Activated T-helper 1 cell treated with anti-CD3 and anti-CD28 coated beads, Interleukin-12 subunit alpha, Interleukin-12 subunit beta, Interleukin-2, Interleukin-4 antibody, amounts not matched to agents 30 ng/mL and 10 ng/mL and 1 ng/mL, durations not matched to agents 14 hours and 24 hours and 36 hours (primary cell): ENCODE measurements around the gene MUC5AC. TPM values are rescaled to one million over a fixed set of nuclear protein-coding genes. Genes with fewer than 3 reads are reported as not detected.
"Not testable (repeated sequence)": the region's sequence is repeated elsewhere in the genome, so short reads cannot be mapped to it uniquely, and the experiment has no call there.

ENCODE experiments used
- DNase-seq: peaks from one replicate; pipeline ENCODE4 v3.0.0; 2021; ENCODE audit warnings: low spot score
- H3K27ac Mint-ChIP-seq: one replicate; pipeline ENCODE4 v1.8.0; 2021; ENCODE audit warnings: mild to moderate bottlenecking, mixed read lengths
- H3K27me3 Mint-ChIP-seq: one replicate; pipeline ENCODE4 v1.8.0; 2022; ENCODE audit warnings: mild to moderate bottlenecking, moderate library complexity, mixed read lengths; ENCODE audit not compliant: insufficient read depth
- H3K36me3 Mint-ChIP-seq: one replicate; pipeline ENCODE4 v1.8.0; 2021; ENCODE audit warnings: low read depth, mixed read lengths
- H3K4me1 Mint-ChIP-seq: one replicate; pipeline ENCODE4 v1.8.0; 2021; ENCODE audit warnings: low read depth, mixed read lengths
- H3K4me3 Mint-ChIP-seq: one replicate; pipeline ENCODE4 v1.8.0; 2021; ENCODE audit warnings: mild to moderate bottlenecking, moderate library complexity, mixed read lengths
- H3K9me3 Mint-ChIP-seq: one replicate; pipeline ENCODE4 v1.8.0; 2021; ENCODE audit warnings: mixed read lengths
- intact Hi-C: fragments of 100-400 bp; cut with micrococcal nuclease; formaldehyde crosslinking; loops from one replicate; pipeline ENCODE4 v1.15.1; 2024
- total RNA-seq: library from RNA; stranded (reverse); gene quantifications from 2 replicates; pipeline ENCODE4 v1.2.3, GENCODE V29; 2022

The MUC5AC gene
- total RNA-seq, 1 donor from 2014 or later = not detected

- H3K4me1 Mint-ChIP-seq, H3K36me3 Mint-ChIP-seq, intact Hi-C loops, H3K9me3 Mint-ChIP-seq, H3K27ac Mint-ChIP-seq, H3K27me3 Mint-ChIP-seq, H3K4me3 Mint-ChIP-seq, DNase-seq: not testable (repeated sequence)
Measured at GRCh38 chr11:1188451-1189130, 30.8 kb downstream of the MUC5AC start.

DNA sequence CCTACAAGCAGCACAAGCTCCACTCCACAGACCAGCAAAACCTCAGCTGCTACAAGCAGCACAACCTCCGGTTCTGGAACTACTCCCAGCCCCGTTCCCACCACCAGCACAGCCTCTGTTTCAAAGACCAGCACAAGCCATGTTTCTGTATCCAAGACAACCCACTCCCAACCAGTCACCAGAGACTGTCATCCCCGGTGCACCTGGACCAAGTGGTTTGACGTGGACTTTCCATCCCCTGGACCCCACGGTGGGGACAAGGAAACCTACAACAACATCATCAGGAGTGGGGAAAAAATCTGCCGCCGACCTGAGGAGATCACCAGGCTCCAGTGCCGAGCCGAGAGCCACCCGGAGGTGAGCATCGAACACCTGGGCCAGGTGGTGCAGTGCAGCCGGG, 32.1 kb downstream of the MUC5AC start:
- H3K36me3 Mint-ChIP-seq, H3K9me3 Mint-ChIP-seq, H3K4me3 Mint-ChIP-seq, intact Hi-C loops, H3K27ac Mint-ChIP-seq, H3K27me3 Mint-ChIP-seq, H3K4me1 Mint-ChIP-seq, DNase-seq: not testable (repeated sequence)

DNA sequence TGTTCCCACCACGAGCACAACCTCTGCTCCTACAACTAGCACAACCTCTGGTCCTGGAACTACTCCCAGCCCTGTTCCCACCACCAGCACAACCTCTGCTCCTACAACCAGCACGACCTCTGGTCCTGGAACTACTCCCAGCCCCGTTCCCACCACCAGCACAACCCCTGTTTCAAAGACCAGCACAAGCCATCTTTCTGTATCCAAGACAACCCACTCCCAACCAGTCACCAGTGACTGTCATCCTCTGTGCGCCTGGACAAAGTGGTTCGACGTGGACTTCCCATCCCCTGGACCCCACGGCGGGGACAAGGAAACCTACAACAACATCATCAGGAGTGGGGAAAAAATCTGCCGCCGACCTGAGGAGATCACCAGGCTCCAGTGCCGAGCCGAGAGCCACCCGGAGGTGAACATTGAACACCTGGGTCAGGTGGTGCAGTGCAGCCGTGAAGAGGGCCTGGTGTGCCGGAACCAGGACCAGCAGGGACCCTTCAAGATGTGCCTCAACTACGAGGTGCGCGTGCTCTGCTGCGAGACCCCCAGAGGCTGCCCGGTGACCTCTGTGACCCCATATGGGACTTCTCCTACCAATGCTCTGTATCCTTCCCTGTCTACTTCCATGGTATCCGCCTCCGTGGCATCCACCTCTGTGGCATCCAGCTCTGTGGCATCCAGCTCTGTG, 34.2 kb downstream of the MUC5AC start:
- H3K27me3 Mint-ChIP-seq, H3K4me3 Mint-ChIP-seq, H3K27ac Mint-ChIP-seq, H3K36me3 Mint-ChIP-seq, DNase-seq, H3K9me3 Mint-ChIP-seq, intact Hi-C loops, H3K4me1 Mint-ChIP-seq: not testable (repeated sequence)

DNA sequence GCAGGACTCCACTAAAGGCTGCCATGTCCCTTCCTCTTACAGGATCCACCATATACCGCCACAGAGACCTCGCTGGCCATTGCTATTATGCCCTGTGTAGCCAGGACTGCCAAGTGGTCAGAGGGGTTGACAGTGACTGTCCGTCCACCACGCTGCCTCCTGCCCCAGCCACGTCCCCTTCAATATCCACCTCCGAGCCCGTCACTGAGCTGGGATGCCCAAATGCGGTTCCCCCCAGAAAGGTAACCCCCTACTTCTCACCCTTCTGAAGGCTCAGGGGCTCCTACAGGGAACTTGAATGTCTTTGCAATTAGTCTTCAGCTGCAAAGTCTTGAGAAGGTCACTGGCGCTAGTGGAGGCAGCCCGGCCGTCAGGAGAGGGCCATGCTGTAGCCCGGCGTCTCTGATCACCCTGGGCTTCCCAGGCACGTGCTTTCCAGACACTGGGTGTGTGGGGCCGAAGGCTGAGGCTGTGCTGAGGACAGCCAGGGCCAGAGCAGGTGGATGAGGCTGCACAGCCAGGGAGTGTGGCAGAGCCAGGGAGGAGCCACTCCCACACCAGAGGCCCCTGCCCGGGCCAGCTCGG, 35.1 kb downstream of the MUC5AC start:
- no peak for DNase-seq
- Mint-ChIP-seq H3K36me3 (no peaks in the 10 kb centered on the region), H3K9me3 (no peaks in the 10 kb centered on the region), H3K27me3 (no peaks in the 10 kb centered on the region), H3K27ac (no peak overlapping the region), H3K4me3 (no peak overlapping the region), H3K4me1 (no peaks in the 10 kb centered on the region)
- intact Hi-C loops = no loop called here

- intact Hi-C loops = no loop called here
- no peak for DNase-seq
- Mint-ChIP-seq H3K9me3 (no peaks in the 10 kb centered on the region), H3K4me1 (no peaks in the 10 kb centered on the region), H3K4me3 (no peak overlapping the region), H3K27ac (no peak overlapping the region), H3K27me3 (no peaks in the 10 kb centered on the region), H3K36me3 (no peaks in the 10 kb centered on the region)
Measured at GRCh38 chr11:1193326-1194230, 35.8 kb downstream of the MUC5AC start.

- no peak for DNase-seq
- no peaks in the 10 kb centered on the region for H3K9me3 Mint-ChIP-seq
- H3K27me3 Mint-ChIP-seq = no peaks in the 10 kb centered on the region
- H3K4me1 Mint-ChIP-seq = no peaks in the 10 kb centered on the region
- no peak overlapping the region for H3K4me3 Mint-ChIP-seq
- H3K27ac Mint-ChIP-seq = no peak overlapping the region
- no peaks in the 10 kb centered on the region for H3K36me3 Mint-ChIP-seq
- intact Hi-C loops = no loop called here
Measured at GRCh38 chr11:1194231-1194976, 36.7 kb downstream of the MUC5AC start.

DNA sequence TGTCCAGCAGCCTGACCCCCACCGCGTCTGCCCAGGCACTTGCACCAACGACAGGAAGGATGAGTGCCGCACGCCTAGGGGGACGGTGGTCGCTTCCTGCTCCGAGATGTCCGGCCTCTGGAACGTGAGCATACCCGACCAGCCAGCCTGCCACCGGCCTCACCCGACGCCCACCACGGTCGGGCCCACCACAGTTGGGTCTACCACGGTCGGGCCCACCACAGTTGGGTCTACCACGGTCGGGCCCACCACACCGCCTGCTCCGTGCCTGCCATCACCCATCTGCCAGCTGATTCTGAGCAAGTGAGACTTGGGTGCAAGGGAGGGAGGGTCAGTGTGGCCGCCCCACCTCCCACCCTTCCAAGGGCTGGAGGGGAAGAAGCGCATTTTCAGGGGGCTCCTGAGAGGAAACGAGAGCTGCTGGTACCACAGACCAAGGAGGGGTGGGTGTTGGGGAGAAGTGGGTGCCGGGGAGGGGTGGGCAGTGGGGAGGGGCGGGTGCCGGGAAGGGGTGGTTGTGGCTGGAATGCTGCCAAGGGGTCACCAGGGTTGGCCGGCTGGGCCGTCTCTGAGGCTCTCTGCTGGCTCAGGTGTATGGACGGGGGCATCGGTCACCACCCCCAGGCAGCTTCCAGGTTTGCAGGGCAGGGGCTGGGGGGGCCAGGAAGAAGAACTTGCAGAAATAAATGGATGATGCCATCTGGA, 37.4 kb downstream of the MUC5AC start:
- Mint-ChIP-seq H3K4me1 (no peaks in the 10 kb centered on the region), H3K9me3 (no peaks in the 10 kb centered on the region), H3K4me3 (no peak overlapping the region), H3K27me3 (no peaks in the 10 kb centered on the region), H3K36me3 (no peaks in the 10 kb centered on the region), H3K27ac (no peak overlapping the region)
- intact Hi-C loops = no loop called here
- DNase-seq = no peak

GRCh38 chr11:1195682-1196515, 38.1 kb downstream of the MUC5AC start:
- H3K27me3 Mint-ChIP-seq = no peaks in the 10 kb centered on the region
- H3K4me3 Mint-ChIP-seq = no peak overlapping the region
- no peaks in the 10 kb centered on the region for H3K9me3 Mint-ChIP-seq
- no peak for DNase-seq
- no peak overlapping the region for H3K27ac Mint-ChIP-seq
- no peaks in the 10 kb centered on the region for H3K36me3 Mint-ChIP-seq
- intact Hi-C loops = no loop called here
- H3K4me1 Mint-ChIP-seq = no peaks in the 10 kb centered on the region

DNA sequence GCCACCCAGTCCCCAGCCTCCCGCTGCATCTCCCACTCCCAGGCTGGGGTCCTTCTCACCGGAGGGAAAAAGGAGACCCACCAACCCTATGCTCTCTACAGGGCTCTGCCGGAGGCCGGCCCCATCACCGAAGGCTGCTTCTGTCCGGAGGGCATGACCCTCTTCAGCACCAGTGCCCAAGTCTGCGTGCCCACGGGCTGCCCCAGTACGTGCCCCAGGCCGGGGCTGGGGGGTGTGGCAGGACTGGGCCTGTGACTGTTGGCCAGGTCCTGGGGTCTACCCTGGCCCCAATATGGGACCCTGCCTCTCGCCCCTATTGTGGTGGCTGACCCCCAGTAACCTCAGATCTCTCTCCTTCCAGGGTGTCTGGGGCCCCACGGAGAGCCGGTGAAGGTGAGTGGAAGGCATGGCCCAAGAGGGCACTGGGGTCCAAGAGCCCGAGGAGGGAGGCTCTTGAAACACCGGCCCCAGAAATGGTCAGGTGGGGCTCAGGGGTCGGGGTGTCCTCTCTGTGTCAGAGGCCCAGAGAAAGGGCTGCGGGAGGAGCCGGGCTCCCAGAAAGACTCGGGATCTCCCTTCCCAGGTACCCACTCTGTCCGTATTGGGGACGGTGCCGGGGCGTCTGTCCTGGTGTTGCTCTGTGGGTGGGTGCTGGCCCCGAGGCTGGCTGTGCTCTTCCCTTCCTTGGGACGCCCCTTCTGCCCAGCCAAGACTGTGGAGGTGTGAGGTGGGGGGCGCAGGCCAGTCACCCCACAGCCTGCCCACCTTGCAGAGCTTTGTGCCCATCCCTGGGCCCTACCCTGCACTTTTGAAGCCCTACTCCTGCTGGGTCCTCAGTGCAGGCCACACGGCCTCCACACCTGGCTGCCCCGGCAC, 39.0 kb downstream of the MUC5AC start:
- DNase-seq = no peak
- Mint-ChIP-seq H3K4me1 (no peaks in the 10 kb centered on the region), H3K9me3 (no peaks in the 10 kb centered on the region), H3K4me3 (no peak overlapping the region), H3K36me3 (no peaks in the 10 kb centered on the region), H3K27ac (no peak overlapping the region), H3K27me3 (no peaks in the 10 kb centered on the region)
- intact Hi-C loops = no loop called here

GRCh38 chr11:1197431-1197885, 39.7 kb downstream of the MUC5AC start:
- Mint-ChIP-seq H3K4me1 (no peaks in the 10 kb centered on the region), H3K9me3 (no peaks in the 10 kb centered on the region), H3K36me3 (no peaks in the 10 kb centered on the region), H3K4me3 (no peak overlapping the region), H3K27ac (no peak overlapping the region), H3K27me3 (no peaks in the 10 kb centered on the region)
- DNase-seq = no peak
- intact Hi-C loops = no loop called here
